GM19043 (cell line): Measurements from ENCODE around the gene LYST.

Experiments
- ATAC-seq: cut with Tn5 transposase; IDR thresholded peaks from one replicate; pipeline ENCODE4 v1.9.1; 2021; ENCODE audit warnings: low read depth; ENCODE audit not compliant: unreplicated experiment

The LYST gene

DNA sequence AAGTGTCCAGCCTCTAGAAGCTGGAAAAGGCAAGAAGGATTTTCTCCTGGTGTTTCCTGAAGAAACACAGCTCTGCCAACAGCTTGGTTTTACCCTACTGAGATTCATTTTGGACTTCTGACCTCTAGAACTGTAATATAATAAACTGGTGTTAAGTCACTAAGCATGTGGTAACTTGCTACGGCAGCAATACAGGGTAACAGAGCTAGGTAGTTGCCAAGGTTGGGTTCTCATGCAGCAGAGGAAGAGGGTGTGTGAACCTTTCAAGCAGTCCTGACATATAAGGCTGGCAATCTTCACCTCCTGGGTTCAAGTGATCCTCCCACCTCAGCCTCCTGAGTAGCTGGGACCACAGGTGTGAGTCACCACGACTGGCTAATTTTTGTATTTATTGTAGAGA is 253.1 kb downstream of the LYST start:
- no peak for ATAC-seq

- ATAC-seq: no peak
Measured at GRCh38 chr1:235612761-235613160, 253.9 kb downstream of the LYST start.
